ENCODE measurements around the gene SDF4. TPM values are rescaled to one million over a fixed set of nuclear protein-coding genes. Genes with fewer than 3 reads are reported as not detected.

SDF4 gene
- total RNA-seq, 1 donor from 2014 or later, result 175 TPM

GRCh38 chr1:1236176-1236763 lies 4.5 kb upstream of the SDF4 start:
- TF ChIP-seq EZH2 (IDR thresholded peaks at IDR 0.05; ENCODE audit: insufficient read depth, low read length), result no peak
- TF ChIP-seq, protein P1, sequence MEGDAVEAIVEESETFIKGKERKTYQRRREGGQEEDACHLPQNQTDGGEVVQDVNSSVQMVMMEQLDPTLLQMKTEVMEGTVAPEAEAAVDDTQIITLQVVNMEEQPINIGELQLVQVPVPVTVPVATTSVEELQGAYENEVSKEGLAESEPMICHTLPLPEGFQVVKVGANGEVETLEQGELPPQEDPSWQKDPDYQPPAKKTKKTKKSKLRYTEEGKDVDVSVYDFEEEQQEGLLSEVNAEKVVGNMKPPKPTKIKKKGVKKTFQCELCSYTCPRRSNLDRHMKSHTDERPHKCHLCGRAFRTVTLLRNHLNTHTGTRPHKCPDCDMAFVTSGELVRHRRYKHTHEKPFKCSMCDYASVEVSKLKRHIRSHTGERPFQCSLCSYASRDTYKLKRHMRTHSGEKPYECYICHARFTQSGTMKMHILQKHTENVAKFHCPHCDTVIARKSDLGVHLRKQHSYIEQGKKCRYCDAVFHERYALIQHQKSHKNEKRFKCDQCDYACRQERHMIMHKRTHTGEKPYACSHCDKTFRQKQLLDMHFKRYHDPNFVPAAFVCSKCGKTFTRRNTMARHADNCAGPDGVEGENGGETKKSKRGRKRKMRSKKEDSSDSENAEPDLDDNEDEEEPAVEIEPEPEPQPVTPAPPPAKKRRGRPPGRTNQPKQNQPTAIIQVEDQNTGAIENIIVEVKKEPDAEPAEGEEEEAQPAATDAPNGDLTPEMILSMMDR (IDR thresholded peaks at IDR 0.05; ENCODE audit: insufficient read depth, low read depth, low read length), result no peak
- peaks cover 1% of the 10 kb centered on the region for H3K36me3 Mint-ChIP-seq (ENCODE audit: low read depth, unreplicated experiment)
- Histone ChIP-seq H3K9ac (ENCODE audit: low read length) (no peak overlapping the region), H3K9me3 (ENCODE audit: insufficient read depth, low read depth, low read length) (peaks cover 9% of the 10 kb centered on the region), H3K4me3 (ENCODE audit: insufficient read depth, low read depth, low read length) (no peak overlapping the region), H3K79me2 (ENCODE audit: insufficient read depth, low read length) (peaks cover 31% of the 10 kb centered on the region), H3K4me1 (ENCODE audit: insufficient read depth, low read length) (no peaks in the 10 kb centered on the region), H3K36me3 (ENCODE audit: insufficient read depth, low read length) (no peaks in the 10 kb centered on the region), H4K20me1 (ENCODE audit: insufficient read depth, low read length) (peaks cover 17% of the 10 kb centered on the region), H3K27me3 (ENCODE audit: insufficient read depth, low read length) (no peaks in the 10 kb centered on the region), H3K4me2 (ENCODE audit: low read length) (no peak overlapping the region), H3K27ac (ENCODE audit: low read depth, low read length) (no peak overlapping the region), H2AFZ (ENCODE audit: low read depth, low read length) (no peak overlapping the region)
- H3K27ac Mint-ChIP-seq (ENCODE audit: unreplicated experiment), result no peak overlapping the region
- DNase-seq (ENCODE audit: low read depth), result no peak
- H3K4me1 Mint-ChIP-seq (ENCODE audit: low read depth, unreplicated experiment), result peaks cover 6% of the 10 kb centered on the region
- no peaks in the 10 kb centered on the region for H3K27me3 Mint-ChIP-seq (ENCODE audit: low read depth, unreplicated experiment)
- peaks cover 2% of the 10 kb centered on the region for H3K9me3 Mint-ChIP-seq (ENCODE audit: unreplicated experiment)
- no peak for FAIRE-seq
- no peak overlapping the region for H3K4me3 Mint-ChIP-seq (ENCODE audit: unreplicated experiment)

DNA sequence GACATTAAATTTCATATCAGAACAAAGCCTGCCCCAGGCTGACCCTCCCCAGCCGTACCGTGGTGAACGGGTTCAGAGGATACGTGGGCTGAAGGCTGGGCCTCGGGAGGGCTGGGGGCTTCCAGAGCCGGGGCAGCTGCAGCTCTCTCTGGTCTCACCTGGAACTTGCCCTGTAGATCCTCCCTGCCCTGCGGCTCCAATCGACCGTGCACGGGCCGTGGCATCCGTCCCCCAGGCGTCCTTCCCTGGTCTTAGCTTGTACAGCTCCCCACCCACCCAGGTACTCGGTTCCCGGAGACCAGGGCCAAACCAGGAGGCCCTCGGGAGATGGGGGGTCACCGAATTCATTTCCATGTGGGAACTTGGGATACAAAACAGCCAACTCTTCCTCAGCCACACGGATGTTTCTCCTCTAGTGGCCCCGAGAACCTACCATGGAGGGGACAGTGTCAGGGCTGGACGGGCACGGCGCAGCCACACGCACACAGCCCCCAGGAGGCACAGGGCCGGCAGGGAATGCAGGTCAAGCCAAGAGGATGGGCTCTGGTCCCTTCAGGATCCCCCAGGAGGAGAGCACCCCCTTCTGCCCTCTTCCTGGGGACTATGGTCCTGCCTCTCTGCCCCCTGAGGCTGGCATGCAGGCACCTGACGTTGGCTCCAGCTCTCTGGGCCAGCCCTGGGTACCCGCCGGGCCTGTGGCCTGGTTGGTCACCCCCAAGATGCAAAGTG lies 3.4 kb upstream of the SDF4 start:
- Mint-ChIP-seq H3K27me3 (ENCODE audit: low read depth, unreplicated experiment) (no peaks in the 10 kb centered on the region), H3K9me3 (ENCODE audit: unreplicated experiment) (peaks cover 2% of the 10 kb centered on the region), H3K4me1 (ENCODE audit: low read depth, unreplicated experiment) (peaks cover 8% of the 10 kb centered on the region), H3K4me3 (ENCODE audit: unreplicated experiment) (peak overlapping the region; percentile 8), H3K27ac (ENCODE audit: unreplicated experiment) (no peak overlapping the region), H3K36me3 (ENCODE audit: low read depth, unreplicated experiment) (peaks cover 3% of the 10 kb centered on the region)
- H3K4me2 ChIP-seq (ENCODE audit: low read length), result no peak overlapping the region
- no peak overlapping the region for H2AFZ ChIP-seq (ENCODE audit: low read depth, low read length)
- H4K20me1 ChIP-seq (ENCODE audit: insufficient read depth, low read length), result peaks cover 24% of the 10 kb centered on the region
- H3K9ac ChIP-seq (ENCODE audit: low read length), result no peak overlapping the region
- no peak overlapping the region for H3K4me3 ChIP-seq (ENCODE audit: insufficient read depth, low read depth, low read length)
- peaks cover 9% of the 10 kb centered on the region for H3K9me3 ChIP-seq (ENCODE audit: insufficient read depth, low read depth, low read length)
- DNase-seq (ENCODE audit: low read depth) (no peak), FAIRE-seq (no peak)
- H3K36me3 ChIP-seq (ENCODE audit: insufficient read depth, low read length), result no peaks in the 10 kb centered on the region
- no peaks in the 10 kb centered on the region for H3K27me3 ChIP-seq (ENCODE audit: insufficient read depth, low read length)
- TF ChIP-seq EZH2 (IDR thresholded peaks at IDR 0.05; ENCODE audit: insufficient read depth, low read length), result no peak
- TF ChIP-seq, protein P1 (IDR thresholded peaks at IDR 0.05; ENCODE audit: insufficient read depth, low read depth, low read length), result no peak
- H3K4me1 ChIP-seq (ENCODE audit: insufficient read depth, low read length), result peaks cover 8% of the 10 kb centered on the region
- no peak overlapping the region for H3K27ac ChIP-seq (ENCODE audit: low read depth, low read length)
- H3K79me2 ChIP-seq (ENCODE audit: insufficient read depth, low read length), result peaks cover 42% of the 10 kb centered on the region

Data from astrocyte (in vitro differentiated cells and primary cell).